ENCODE data around the gene PHIP.
A peak's percentile ranks its signal among the peaks of the same experiment; 100 is the strongest.
"Not testable (repeated sequence)": the region's sequence is repeated elsewhere in the genome, so short reads cannot be mapped to it uniquely, and the experiment has no call there.

Gene PHIP

GRCh38 chr6:79101164-79101563, 23.1 kb upstream of the PHIP start:
- peak; percentile 6 for DNase-seq (ENCODE audit: low read depth)
- no peak for TF ChIP-seq CTCF (IDR thresholded peaks at IDR 0.05; ENCODE audit: insufficient read depth, low read depth, low read length, missing control alignments)

GRCh38 chr6:79100304-79100703, 22.2 kb upstream of the PHIP start:
- no peak for TF ChIP-seq CTCF (IDR thresholded peaks at IDR 0.05; ENCODE audit: insufficient read depth, low read depth, low read length, missing control alignments)
- H3K4me3 ChIP-seq (ENCODE audit: low read length): no peak overlapping the region
- no peak for DNase-seq (ENCODE audit: low read depth)

More at GRCh38 chr6:79101164-79101563, 23.1 kb upstream of the PHIP start:
- H3K4me3 ChIP-seq (ENCODE audit: low read length): no peak overlapping the region

- no peak for TF ChIP-seq CTCF (IDR thresholded peaks at IDR 0.05; ENCODE audit: insufficient read depth, low read depth, low read length, missing control alignments)
- no peak for DNase-seq (ENCODE audit: low read depth)
- no peak overlapping the region for H3K4me3 ChIP-seq (ENCODE audit: low read length)
Measured at GRCh38 chr6:79094938-79095337, 16.9 kb upstream of the PHIP start.

- DNase-seq (ENCODE audit: low read depth); H3K4me3 ChIP-seq (ENCODE audit: low read length): not testable (repeated sequence)
Measured at GRCh38 chr6:79091801-79092200, 13.7 kb upstream of the PHIP start.

GRCh38 chr6:79089552-79090404, 11.7 kb upstream of the PHIP start:
- no peak for TF ChIP-seq CTCF (IDR thresholded peaks at IDR 0.05; ENCODE audit: insufficient read depth, low read depth, low read length, missing control alignments)

GRCh38 chr6:79084693-79085092, 6.6 kb upstream of the PHIP start:
- no peak for DNase-seq (ENCODE audit: low read depth)
- no peak for TF ChIP-seq CTCF (IDR thresholded peaks at IDR 0.05; ENCODE audit: insufficient read depth, low read depth, low read length, missing control alignments)
- no peak overlapping the region for H3K4me3 ChIP-seq (ENCODE audit: low read length)

More at GRCh38 chr6:79089552-79090404, 11.7 kb upstream of the PHIP start:
- DNase-seq (ENCODE audit: low read depth): no peak
- no peak overlapping the region for H3K4me3 ChIP-seq (ENCODE audit: low read length)

GRCh38 chr6:79082304-79082703, 4.2 kb upstream of the PHIP start:
- H3K4me3 ChIP-seq (ENCODE audit: low read length): no peak overlapping the region
- no peak for TF ChIP-seq CTCF (IDR thresholded peaks at IDR 0.05; ENCODE audit: insufficient read depth, low read depth, low read length, missing control alignments)
- no peak for DNase-seq (ENCODE audit: low read depth)
